Measurements from ENCODE around the gene DTWD2. TPM values are rescaled to one million over a fixed set of nuclear protein-coding genes. Genes with fewer than 3 reads are reported as not detected.
"Not testable (repeated sequence)": the region's sequence is repeated elsewhere in the genome, so short reads cannot be mapped to it uniquely, and the experiment has no call there.

Gene DTWD2
- total RNA-seq, 2 experiments from 2014 or later = 2.6 to 3.3 TPM

GRCh38 chr5:118967059-118967508, 21.3 kb downstream of the DTWD2 start:
- Mint-ChIP-seq H3K4me3 (no peak overlapping the region), H3K27me3 (ENCODE audit: low read depth) (no peaks in the 10 kb centered on the region), H3K9me3 (ENCODE audit: insufficient read depth) (no peaks in the 10 kb centered on the region), H3K36me3 (ENCODE audit: low read depth) (no peaks in the 10 kb centered on the region), H3K27ac (no peak overlapping the region), H3K4me1 (ENCODE audit: low read depth) (peaks cover 2% of the 10 kb centered on the region)
- DNase-seq (no peak), ATAC-seq (no peak)
- ChIA-PET CTCF (no interaction called here), POLR2A (no interaction called here)

- ChIA-PET POLR2A (no interaction called here), CTCF (no interaction called here)
- H3K4me1 Mint-ChIP-seq (ENCODE audit: low read depth) = peaks cover 2% of the 10 kb centered on the region
- H3K4me3 Mint-ChIP-seq = no peak overlapping the region
- no peak overlapping the region for H3K27ac Mint-ChIP-seq
- DNase-seq (no peak), ATAC-seq (no peak)
- no peaks in the 10 kb centered on the region for H3K36me3 Mint-ChIP-seq (ENCODE audit: low read depth)
- no peaks in the 10 kb centered on the region for H3K27me3 Mint-ChIP-seq (ENCODE audit: low read depth)
- H3K9me3 Mint-ChIP-seq (ENCODE audit: insufficient read depth) = no peaks in the 10 kb centered on the region
These were observed 22.5 kb downstream of the DTWD2 start for GRCh38 chr5:118965890-118966289.

GRCh38 chr5:118964970-118965369, 23.4 kb downstream of the DTWD2 start:
- H3K9me3 Mint-ChIP-seq (ENCODE audit: insufficient read depth); ATAC-seq; H3K4me3 Mint-ChIP-seq; H3K27me3 Mint-ChIP-seq (ENCODE audit: low read depth); H3K4me1 Mint-ChIP-seq (ENCODE audit: low read depth); H3K27ac Mint-ChIP-seq; H3K36me3 Mint-ChIP-seq (ENCODE audit: low read depth); DNase-seq; POLR2A ChIA-PET; CTCF ChIA-PET: not testable (repeated sequence)

GRCh38 chr5:118964388-118964787, 24.0 kb downstream of the DTWD2 start:
- H3K27ac Mint-ChIP-seq; H3K36me3 Mint-ChIP-seq (ENCODE audit: low read depth); ATAC-seq; DNase-seq; H3K9me3 Mint-ChIP-seq (ENCODE audit: insufficient read depth); POLR2A ChIA-PET; H3K4me3 Mint-ChIP-seq; H3K4me1 Mint-ChIP-seq (ENCODE audit: low read depth); H3K27me3 Mint-ChIP-seq (ENCODE audit: low read depth): not testable (repeated sequence)
- CTCF ChIA-PET = interaction anchor here (1.5 kb wide), 1 partner anchor 24 kb away, joined by 5 read pairs; the partner anchor contains the start of gene DTWD2

- no peaks in the 10 kb centered on the region for H3K9me3 Mint-ChIP-seq (ENCODE audit: insufficient read depth)
- H3K36me3 Mint-ChIP-seq (ENCODE audit: low read depth) = no peaks in the 10 kb centered on the region
- H3K27ac Mint-ChIP-seq = no peak overlapping the region
- H3K4me1 Mint-ChIP-seq (ENCODE audit: low read depth) = peaks cover 1% of the 10 kb centered on the region
- no peak for DNase-seq
- ChIA-PET POLR2A (no interaction called here), CTCF (interaction anchor here (0.7 to 1.5 kb wide), 3 partner anchors 25 to 470 kb away, joined by 3 to 5 read pairs (median 3); partner anchors contain the start of gene DTWD2)
- H3K4me3 Mint-ChIP-seq = no peak overlapping the region
- no peak for ATAC-seq
- H3K27me3 Mint-ChIP-seq (ENCODE audit: low read depth) = no peaks in the 10 kb centered on the region
These were observed 25.2 kb downstream of the DTWD2 start for GRCh38 chr5:118963169-118963568.

GRCh38 chr5:118960557-118960956, 27.8 kb downstream of the DTWD2 start:
- ATAC-seq (no peak), DNase-seq (no peak)
- H3K9me3 Mint-ChIP-seq (ENCODE audit: insufficient read depth) = no peaks in the 10 kb centered on the region
- no peak overlapping the region for H3K4me3 Mint-ChIP-seq
- H3K27ac Mint-ChIP-seq = no peak overlapping the region
- CTCF ChIA-PET = no interaction called here
- no peaks in the 10 kb centered on the region for H3K4me1 Mint-ChIP-seq (ENCODE audit: low read depth)
- no peaks in the 10 kb centered on the region for H3K27me3 Mint-ChIP-seq (ENCODE audit: low read depth)
- H3K36me3 Mint-ChIP-seq (ENCODE audit: low read depth) = no peaks in the 10 kb centered on the region
- POLR2A ChIA-PET = no interaction called here

- CTCF ChIA-PET = interaction anchor here (0.8 to 1.5 kb wide), 3 partner anchors 14 to 1501 kb away, joined by 3 to 4 read pairs (median 3); partner anchors contain the start of gene DTWD2
- Mint-ChIP-seq H3K4me3 (no peak overlapping the region), H3K4me1 (ENCODE audit: low read depth) (no peaks in the 10 kb centered on the region), H3K9me3 (ENCODE audit: insufficient read depth) (no peaks in the 10 kb centered on the region), H3K27ac (no peak overlapping the region), H3K27me3 (ENCODE audit: low read depth) (no peaks in the 10 kb centered on the region), H3K36me3 (ENCODE audit: low read depth) (no peaks in the 10 kb centered on the region)
- no peak for ATAC-seq
- POLR2A ChIA-PET = no interaction called here
- DNase-seq = no peak
These were observed 31.6 kb downstream of the DTWD2 start for GRCh38 chr5:118956727-118957126.

- CTCF ChIA-PET = interaction anchor here (0.8 to 1.4 kb wide), 2 partner anchors 34 to 1498 kb away, joined by 3 read pairs; partner anchors contain the start of gene DTWD2
- no peaks in the 10 kb centered on the region for H3K27me3 Mint-ChIP-seq (ENCODE audit: low read depth)
- no peaks in the 10 kb centered on the region for H3K9me3 Mint-ChIP-seq (ENCODE audit: insufficient read depth)
These were observed 34.7 kb downstream of the DTWD2 start for GRCh38 chr5:118953652-118954005.

GRCh38 chr5:118952992-118953651, 35.2 kb downstream of the DTWD2 start:
- Mint-ChIP-seq H3K36me3 (ENCODE audit: low read depth) (no peaks in the 10 kb centered on the region), H3K4me1 (ENCODE audit: low read depth) (no peaks in the 10 kb centered on the region), H3K27me3 (ENCODE audit: low read depth) (no peaks in the 10 kb centered on the region), H3K4me3 (no peak overlapping the region), H3K9me3 (ENCODE audit: insufficient read depth) (no peaks in the 10 kb centered on the region), H3K27ac (no peak overlapping the region)
- POLR2A ChIA-PET = no interaction called here
- CTCF ChIA-PET = interaction anchor here (1.4 kb wide), 1 partner anchor 1498 kb away, joined by 3 read pairs; no protein-coding TSS in a partner anchor
- DNase-seq (no peak), ATAC-seq (no peak)

More at GRCh38 chr5:118953652-118954005, 34.7 kb downstream of the DTWD2 start:
- ATAC-seq (no peak), DNase-seq (no peak)
- POLR2A ChIA-PET = interaction anchor here (0.6 kb wide), 1 partner anchor 54 kb away, joined by 3 read pairs; no protein-coding TSS in a partner anchor
- Mint-ChIP-seq H3K36me3 (ENCODE audit: low read depth) (no peaks in the 10 kb centered on the region), H3K27ac (no peak overlapping the region), H3K4me1 (ENCODE audit: low read depth) (no peaks in the 10 kb centered on the region), H3K4me3 (no peak overlapping the region)

GRCh38 chr5:118952306-118952705, 36.0 kb downstream of the DTWD2 start:
- H3K4me3 Mint-ChIP-seq; H3K9me3 Mint-ChIP-seq (ENCODE audit: insufficient read depth); DNase-seq; POLR2A ChIA-PET; ATAC-seq; H3K27me3 Mint-ChIP-seq (ENCODE audit: low read depth); H3K36me3 Mint-ChIP-seq (ENCODE audit: low read depth); H3K27ac Mint-ChIP-seq; H3K4me1 Mint-ChIP-seq (ENCODE audit: low read depth): not testable (repeated sequence)
- CTCF ChIA-PET = interaction anchor here (1.4 kb wide), 1 partner anchor 1497 kb away, joined by 3 read pairs; no protein-coding TSS in a partner anchor

GRCh38 chr5:118950354-118950753, 38.0 kb downstream of the DTWD2 start:
- ATAC-seq; H3K4me3 Mint-ChIP-seq; H3K27me3 Mint-ChIP-seq (ENCODE audit: low read depth); H3K4me1 Mint-ChIP-seq (ENCODE audit: low read depth); DNase-seq; H3K9me3 Mint-ChIP-seq (ENCODE audit: insufficient read depth); H3K27ac Mint-ChIP-seq; CTCF ChIA-PET; H3K36me3 Mint-ChIP-seq (ENCODE audit: low read depth); POLR2A ChIA-PET: not testable (repeated sequence)

- Mint-ChIP-seq H3K4me1 (ENCODE audit: low read depth) (no peaks in the 10 kb centered on the region), H3K9me3 (ENCODE audit: insufficient read depth) (no peaks in the 10 kb centered on the region), H3K4me3 (no peak overlapping the region), H3K27ac (no peak overlapping the region), H3K27me3 (ENCODE audit: low read depth) (no peaks in the 10 kb centered on the region), H3K36me3 (ENCODE audit: low read depth) (no peaks in the 10 kb centered on the region)
- POLR2A ChIA-PET = no interaction called here
- DNase-seq (no peak), ATAC-seq (no peak)
- CTCF ChIA-PET = no interaction called here
These were observed 42.1 kb downstream of the DTWD2 start for GRCh38 chr5:118946138-118946800.

Measured in activated CD8-positive, alpha-beta T cell treated with anti-CD3 and anti-CD28 coated beads, Interleukin-2, amount 10 ng/mL, durations not matched to agents 7 days and 5 days (primary cell).